Brain microvascular endothelial cell (primary cell): ENCODE data around the gene TP53BP1.

Source experiments
- DNase-seq: peaks from one replicate; pipeline ENCODE4 v3.0.0-alpha.2; 2020
- H3K27ac ChIP-seq: fragments of 250-450 bp; sonication (Bioruptor Pico); 2 replicates; pipeline ENCODE4 v1.5.1; 2020; ENCODE audit warnings: mild to moderate bottlenecking, moderate library complexity
- H3K27me3 ChIP-seq: fragments of 250-450 bp; sonication (Bioruptor Pico); replicated peaks from 2 replicates; pipeline ENCODE4 v1.5.1; 2020; ENCODE audit warnings: mild to moderate bottlenecking
- H3K36me3 ChIP-seq: fragments of 250-450 bp; sonication (Bioruptor Pico); replicated peaks from 2 replicates; pipeline ENCODE4 v1.5.1; 2020; ENCODE audit warnings: mild to moderate bottlenecking
- H3K4me3 ChIP-seq: 2 replicates; pipeline ENCODE4 v1.5.1; 2011; ENCODE audit warnings: low read depth, mild to moderate bottlenecking, control low read depth, low read length, moderate library complexity
- CTCF ChIP-seq: IDR thresholded peaks from 2 replicates; pipeline ENCODE4 v1.5.1; 2011; ENCODE audit warnings: low read depth, mild to moderate bottlenecking, moderate library complexity, low read length, control low read depth, inconsistent platforms; ENCODE audit errors: missing control alignments
- in situ Hi-C: cut with HindIII; loops from 2 replicates; pipeline ENCODE4 v1.10.0; 2017; ENCODE audit warnings: low sequenced_read_pairs, low pct_ligation_motif_present

Gene TP53BP1

GRCh38 chr15:43370310-43370974 lies 122.5 kb downstream of the TP53BP1 start:
- in situ Hi-C loops: no loop called here
- Histone ChIP-seq H3K27me3 (no peaks in the 10 kb centered on the region), H3K27ac (no peak overlapping the region), H3K36me3 (peaks cover 15% of the 10 kb centered on the region), H3K4me3 (peak overlapping the region; percentile 88)
- peak; percentile 7 for DNase-seq
- no peak for TF ChIP-seq CTCF

- Histone ChIP-seq H3K27ac (no peak overlapping the region), H3K36me3 (peaks cover 67% of the 10 kb centered on the region), H3K27me3 (no peaks in the 10 kb centered on the region), H3K4me3 (no peak overlapping the region)
- in situ Hi-C loops: no loop called here
- DNase-seq: no peak
- no peak for TF ChIP-seq CTCF
Observed at GRCh38 chr15:43361313-43361903, 131.5 kb downstream of the TP53BP1 start.

GRCh38 chr15:43360821-43361220 lies 132.1 kb downstream of the TP53BP1 start:
- H3K27ac ChIP-seq: no peak overlapping the region
- no peak for TF ChIP-seq CTCF
- peaks cover 62% of the 10 kb centered on the region for H3K36me3 ChIP-seq
- no peaks in the 10 kb centered on the region for H3K27me3 ChIP-seq
- no peak for DNase-seq
- in situ Hi-C loops: no loop called here
- H3K4me3 ChIP-seq: no peak overlapping the region
